PFSK-1 (cell line): Measurements from ENCODE around the gene ASIC1.

ENCODE experiments used
- FOXP2 ChIP-seq: optimal IDR thresholded peaks from 2 replicates; pipeline ENCODE3; 2011; ENCODE audit warnings: borderline replicate concordance, control low read depth, inconsistent platforms; ENCODE audit not compliant: insufficient read depth; ENCODE audit errors: extremely low read length, extremely low read depth
- POLR2AphosphoS5 ChIP-seq: IDR thresholded peaks from 2 replicates; pipeline ENCODE4 v1.6.1; 2012; ENCODE audit warnings: low read depth, mild to moderate bottlenecking, control low read depth, low read length, moderate library complexity
- SIN3A ChIP-seq: IDR thresholded peaks from 2 replicates; pipeline ENCODE4 v1.6.1; 2012; ENCODE audit warnings: mild to moderate bottlenecking, low read length, moderate library complexity, borderline replicate concordance; ENCODE audit not compliant: insufficient read depth
- TAF1 ChIP-seq: IDR thresholded peaks from 2 replicates; pipeline ENCODE4 v1.6.1; 2012; ENCODE audit warnings: low read length, control low read depth, borderline replicate concordance; ENCODE audit not compliant: insufficient read depth
- TF ChIP-seq, protein P1 (sequence below), 2 experiments: IDR thresholded peaks; 2 replicates each; pipeline versions ENCODE4 v1.6.1 to v1.8.0; 2011 to 2012; ENCODE audit warnings: low read depth in 2 of 2, low read length in 2 of 2, control low read depth in 1 of 2, inconsistent platforms in 1 of 2, mild to moderate bottlenecking in 1 of 2, moderate library complexity in 1 of 2; ENCODE audit not compliant: insufficient read depth in 1 of 2

DNA sequence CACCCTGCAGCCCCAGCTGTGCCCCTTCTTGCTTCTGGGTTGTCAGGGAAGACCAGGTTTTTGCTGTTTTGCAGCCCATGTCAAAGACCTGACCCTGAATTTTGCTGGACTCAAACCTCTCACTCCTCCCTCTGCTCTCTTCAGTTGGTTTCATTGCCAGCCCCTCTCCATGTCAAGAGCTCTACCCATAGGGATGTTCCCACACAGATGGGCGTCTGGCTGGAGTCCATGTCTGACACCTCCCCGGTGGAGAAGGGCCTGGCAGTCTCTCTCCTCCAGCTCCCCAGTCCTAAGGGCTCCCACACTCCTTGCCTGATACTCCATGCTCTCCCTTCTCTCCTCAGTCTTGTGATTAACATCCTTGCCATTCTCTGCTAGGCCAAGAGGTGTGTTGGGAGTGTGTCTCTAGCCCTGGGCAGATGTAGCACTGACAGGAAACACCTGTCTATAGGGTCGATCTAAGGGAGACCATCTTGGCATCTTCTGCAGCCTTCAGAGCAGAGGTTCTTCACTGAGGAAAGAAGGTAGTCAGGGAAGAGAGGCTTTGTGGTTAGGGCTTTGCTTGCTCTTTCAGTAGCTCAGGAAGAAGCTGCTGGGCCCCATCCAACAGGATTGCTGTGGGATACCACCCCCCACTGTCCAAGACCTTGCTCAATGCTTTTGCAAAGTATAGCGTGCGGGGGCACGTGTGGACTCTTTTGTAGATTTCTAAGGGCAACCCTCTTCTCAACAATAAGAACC is 4.7 kb downstream of the ASIC1 start:
- TF ChIP-seq POLR2AphosphoS5, result no peak
- TF ChIP-seq SIN3A, result no peak
- TF ChIP-seq TAF1, result no peak
- TF ChIP-seq, protein P1, sequence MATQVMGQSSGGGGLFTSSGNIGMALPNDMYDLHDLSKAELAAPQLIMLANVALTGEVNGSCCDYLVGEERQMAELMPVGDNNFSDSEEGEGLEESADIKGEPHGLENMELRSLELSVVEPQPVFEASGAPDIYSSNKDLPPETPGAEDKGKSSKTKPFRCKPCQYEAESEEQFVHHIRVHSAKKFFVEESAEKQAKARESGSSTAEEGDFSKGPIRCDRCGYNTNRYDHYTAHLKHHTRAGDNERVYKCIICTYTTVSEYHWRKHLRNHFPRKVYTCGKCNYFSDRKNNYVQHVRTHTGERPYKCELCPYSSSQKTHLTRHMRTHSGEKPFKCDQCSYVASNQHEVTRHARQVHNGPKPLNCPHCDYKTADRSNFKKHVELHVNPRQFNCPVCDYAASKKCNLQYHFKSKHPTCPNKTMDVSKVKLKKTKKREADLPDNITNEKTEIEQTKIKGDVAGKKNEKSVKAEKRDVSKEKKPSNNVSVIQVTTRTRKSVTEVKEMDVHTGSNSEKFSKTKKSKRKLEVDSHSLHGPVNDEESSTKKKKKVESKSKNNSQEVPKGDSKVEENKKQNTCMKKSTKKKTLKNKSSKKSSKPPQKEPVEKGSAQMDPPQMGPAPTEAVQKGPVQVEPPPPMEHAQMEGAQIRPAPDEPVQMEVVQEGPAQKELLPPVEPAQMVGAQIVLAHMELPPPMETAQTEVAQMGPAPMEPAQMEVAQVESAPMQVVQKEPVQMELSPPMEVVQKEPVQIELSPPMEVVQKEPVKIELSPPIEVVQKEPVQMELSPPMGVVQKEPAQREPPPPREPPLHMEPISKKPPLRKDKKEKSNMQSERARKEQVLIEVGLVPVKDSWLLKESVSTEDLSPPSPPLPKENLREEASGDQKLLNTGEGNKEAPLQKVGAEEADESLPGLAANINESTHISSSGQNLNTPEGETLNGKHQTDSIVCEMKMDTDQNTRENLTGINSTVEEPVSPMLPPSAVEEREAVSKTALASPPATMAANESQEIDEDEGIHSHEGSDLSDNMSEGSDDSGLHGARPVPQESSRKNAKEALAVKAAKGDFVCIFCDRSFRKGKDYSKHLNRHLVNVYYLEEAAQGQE (IDR thresholded peaks at IDR 0.05; ENCODE audit: insufficient read depth in 1 of 2, low read depth in 2 of 2, low read length in 2 of 2), result no peak
- TF ChIP-seq FOXP2, result no peak
